Parathyroid adenoma (tissue), 2 donors: Measurements from ENCODE around the gene UGT2A2.

Source experiments
- H2AFZ ChIP-seq: fragments of 300-600 bp; sonication (generic); one replicate; pipeline ENCODE4 v1.7.0; 2017; ENCODE audit warnings: antibody characterized with exemption, mild to moderate bottlenecking
- H3K27ac ChIP-seq: fragments of 300-600 bp; sonication (generic); one replicate; pipeline ENCODE4 v1.7.0; 2017
- H3K27me3 ChIP-seq: fragments of 300-600 bp; sonication (generic); one replicate; pipeline ENCODE4 v1.7.0; 2017; ENCODE audit warnings: low read length; ENCODE audit not compliant: control insufficient read depth, insufficient read depth
- H3K36me3 ChIP-seq: fragments of 300-600 bp; sonication (generic); one replicate; pipeline ENCODE4 v1.7.0; 2017; ENCODE audit warnings: low read length; ENCODE audit not compliant: control insufficient read depth, insufficient read depth
- H3K4me1 ChIP-seq: fragments of 300-600 bp; sonication (generic); one replicate; pipeline ENCODE4 v1.7.0; 2017; ENCODE audit warnings: control low read depth
- H3K4me2 ChIP-seq: fragments of 300-600 bp; sonication (generic); one replicate; pipeline ENCODE4 v1.7.0; 2017; ENCODE audit warnings: low read length
- H3K4me3 ChIP-seq: fragments of 300-600 bp; sonication (generic); one replicate; pipeline ENCODE4 v1.7.0; 2017; ENCODE audit warnings: low read depth, low read length
- H3K79me2 ChIP-seq: fragments of 300-600 bp; sonication (generic); one replicate; pipeline ENCODE4 v1.7.0; 2017; ENCODE audit warnings: control low read depth
- H3K9ac ChIP-seq: fragments of 300-600 bp; sonication (generic); one replicate; pipeline ENCODE4 v1.7.0; 2017; ENCODE audit warnings: mild to moderate bottlenecking
- H3K9me3 ChIP-seq: fragments of 300-600 bp; sonication (generic); one replicate; pipeline ENCODE4 v1.7.0; 2017; ENCODE audit warnings: low read length; ENCODE audit not compliant: control insufficient read depth
- TF ChIP-seq, protein P1 (sequence below): fragments of 300-600 bp; sonication (generic); IDR thresholded peaks from one replicate; pipeline ENCODE4 v1.7.0; 2017; ENCODE audit warnings: antibody characterized with exemption, mild to moderate bottlenecking
- donor health status: primary hyperparathyroidism.

Gene UGT2A2

DNA sequence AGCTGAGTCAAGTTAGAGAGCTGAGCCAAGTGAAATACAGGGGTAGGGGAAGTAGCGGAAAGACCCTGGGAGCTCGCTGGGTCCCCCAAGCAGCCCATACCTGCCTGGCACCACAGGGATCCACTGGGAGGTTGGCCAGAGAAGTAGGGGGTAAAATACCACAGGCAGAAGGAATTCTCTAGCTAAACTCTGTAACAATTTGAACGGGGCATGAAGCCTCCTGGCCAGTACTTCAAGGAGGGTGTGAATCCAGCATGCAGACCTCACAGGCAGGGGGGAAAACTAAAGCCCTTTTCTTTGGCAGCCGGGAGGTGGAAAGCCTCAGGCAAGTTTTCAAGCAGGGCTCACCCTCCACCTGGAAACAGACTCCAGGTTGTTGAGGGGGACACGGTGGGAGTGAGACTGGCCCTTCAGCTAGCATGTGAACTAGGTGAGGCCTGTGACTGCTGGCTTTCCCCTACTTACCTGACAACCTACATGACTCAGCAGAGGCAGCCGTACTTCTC, 17.3 kb upstream of the UGT2A2 start:
- Histone ChIP-seq H3K79me2 (no peaks in the 10 kb centered on the region), H3K9ac (no peak overlapping the region), H3K4me2 (no peak overlapping the region), H3K36me3 (no peaks in the 10 kb centered on the region), H3K9me3 (no peaks in the 10 kb centered on the region), H3K27ac (no peak overlapping the region), H3K4me3 (no peak overlapping the region), H3K27me3 (no peaks in the 10 kb centered on the region), H2AFZ (no peak overlapping the region), H3K4me1 (no peaks in the 10 kb centered on the region)
- TF ChIP-seq, protein P1, sequence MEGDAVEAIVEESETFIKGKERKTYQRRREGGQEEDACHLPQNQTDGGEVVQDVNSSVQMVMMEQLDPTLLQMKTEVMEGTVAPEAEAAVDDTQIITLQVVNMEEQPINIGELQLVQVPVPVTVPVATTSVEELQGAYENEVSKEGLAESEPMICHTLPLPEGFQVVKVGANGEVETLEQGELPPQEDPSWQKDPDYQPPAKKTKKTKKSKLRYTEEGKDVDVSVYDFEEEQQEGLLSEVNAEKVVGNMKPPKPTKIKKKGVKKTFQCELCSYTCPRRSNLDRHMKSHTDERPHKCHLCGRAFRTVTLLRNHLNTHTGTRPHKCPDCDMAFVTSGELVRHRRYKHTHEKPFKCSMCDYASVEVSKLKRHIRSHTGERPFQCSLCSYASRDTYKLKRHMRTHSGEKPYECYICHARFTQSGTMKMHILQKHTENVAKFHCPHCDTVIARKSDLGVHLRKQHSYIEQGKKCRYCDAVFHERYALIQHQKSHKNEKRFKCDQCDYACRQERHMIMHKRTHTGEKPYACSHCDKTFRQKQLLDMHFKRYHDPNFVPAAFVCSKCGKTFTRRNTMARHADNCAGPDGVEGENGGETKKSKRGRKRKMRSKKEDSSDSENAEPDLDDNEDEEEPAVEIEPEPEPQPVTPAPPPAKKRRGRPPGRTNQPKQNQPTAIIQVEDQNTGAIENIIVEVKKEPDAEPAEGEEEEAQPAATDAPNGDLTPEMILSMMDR = no peak

GRCh38 chr4:69653147-69653546, 13.7 kb upstream of the UGT2A2 start, which contains the start of gene UGT2A1:
Gene UGT2A1 (minus strand): TSS chr4:69653247. CDS start chr4:69647644, 5,603 bp downstream.
- no peaks in the 10 kb centered on the region for H3K4me1 ChIP-seq
- no peaks in the 10 kb centered on the region for H3K9me3 ChIP-seq
- H3K27me3 ChIP-seq = no peaks in the 10 kb centered on the region
- no peaks in the 10 kb centered on the region for H3K79me2 ChIP-seq
- H3K4me2 ChIP-seq = no peak within 1 kb of the TSS
- no peak within 1 kb of the TSS for H3K4me3 ChIP-seq
- TF ChIP-seq, protein P1 = no peak
- no peak within 1 kb of the TSS for H2AFZ ChIP-seq
- H3K36me3 ChIP-seq = no peaks in the 10 kb centered on the region
- no peak within 1 kb of the TSS for H3K9ac ChIP-seq
- H3K27ac ChIP-seq = no peak within 1 kb of the TSS

- H3K9ac ChIP-seq = no peak overlapping the region
- no peak overlapping the region for H3K4me2 ChIP-seq
- H3K36me3 ChIP-seq = no peaks in the 10 kb centered on the region
- H3K27ac ChIP-seq = no peak overlapping the region
- TF ChIP-seq, protein P1 = no peak
- H3K27me3 ChIP-seq = no peaks in the 10 kb centered on the region
- H2AFZ ChIP-seq = no peak overlapping the region
- H3K4me3 ChIP-seq = no peak overlapping the region
- H3K9me3 ChIP-seq = no peaks in the 10 kb centered on the region
- H3K79me2 ChIP-seq = no peaks in the 10 kb centered on the region
- no peaks in the 10 kb centered on the region for H3K4me1 ChIP-seq
Observed at GRCh38 chr4:69650872-69651271, 11.4 kb upstream of the UGT2A2 start.

DNA sequence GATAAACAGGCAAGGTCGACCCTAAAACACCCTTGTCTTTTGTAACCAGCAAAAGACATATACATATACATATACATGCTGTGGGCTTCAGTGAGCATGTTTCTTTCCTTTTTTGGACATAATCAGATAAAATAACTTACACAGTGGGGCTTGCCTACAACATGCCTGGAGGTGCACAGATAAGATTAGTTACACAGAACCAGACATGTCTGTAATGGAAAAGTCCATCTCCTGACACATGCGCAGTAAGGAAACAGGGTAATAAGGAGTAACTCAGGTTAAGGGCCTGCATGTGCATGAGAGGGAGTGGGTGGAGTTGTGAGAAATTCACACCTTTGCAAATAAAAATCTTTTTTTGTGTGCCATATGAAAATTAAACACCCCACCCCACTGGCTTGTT, 10.2 kb upstream of the UGT2A2 start:
- Histone ChIP-seq H3K4me1 (no peaks in the 10 kb centered on the region), H3K9ac (no peak overlapping the region), H3K27me3 (no peaks in the 10 kb centered on the region), H3K9me3 (no peaks in the 10 kb centered on the region), H3K4me2 (no peak overlapping the region), H3K79me2 (no peaks in the 10 kb centered on the region), H3K36me3 (no peaks in the 10 kb centered on the region), H2AFZ (no peak overlapping the region), H3K27ac (no peak overlapping the region), H3K4me3 (no peak overlapping the region)
- TF ChIP-seq, protein P1 = no peak

DNA sequence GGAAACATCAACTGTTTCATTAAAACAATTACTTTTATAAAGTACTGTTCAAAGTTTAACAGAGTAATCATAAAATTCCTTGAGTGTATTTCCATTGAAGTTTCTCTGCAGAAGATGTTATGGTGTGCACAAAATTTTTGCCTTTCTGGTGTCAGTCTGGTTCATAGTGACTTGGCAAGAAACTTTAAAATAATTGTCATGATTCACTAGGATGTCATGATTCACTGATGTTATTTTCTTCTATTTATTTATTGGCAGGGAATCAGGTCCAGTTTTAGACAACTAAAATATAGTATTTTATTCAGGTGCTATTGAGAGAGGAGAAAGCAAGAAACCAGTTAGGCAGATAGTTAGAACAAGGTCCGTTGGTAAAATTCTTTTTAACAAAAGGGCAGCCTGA, 9.8 kb upstream of the UGT2A2 start:
- Histone ChIP-seq H3K27me3 (no peaks in the 10 kb centered on the region), H3K27ac (no peak overlapping the region), H3K4me2 (no peak overlapping the region), H3K9ac (no peak overlapping the region), H3K36me3 (no peaks in the 10 kb centered on the region), H3K4me3 (no peak overlapping the region), H3K4me1 (no peaks in the 10 kb centered on the region), H3K79me2 (no peaks in the 10 kb centered on the region), H2AFZ (no peak overlapping the region), H3K9me3 (no peaks in the 10 kb centered on the region)
- TF ChIP-seq, protein P1 = no peak
